HepG2 (cell line): Measurements from ENCODE around the gene PPAT. TPM values are rescaled to one million over a fixed set of nuclear protein-coding genes. Genes with fewer than 3 reads are reported as not detected.

Source experiments
- ATF3 ChIP-seq: sonication (generic); formaldehyde crosslinking; IDR thresholded peaks from 2 replicates; pipeline ENCODE4 v1.4.0; 2020; ENCODE audit warnings: missing genetic modification reagents
- CEBPB ChIP-seq: IDR thresholded peaks from 2 replicates; pipeline ENCODE4 v1.6.1; 2011; ENCODE audit warnings: low read depth, low read length, improper control_type of control experiment, borderline replicate concordance
- GMEB2 ChIP-seq: IDR thresholded peaks from 2 replicates; pipeline ENCODE4 v1.6.1; 2016; ENCODE audit warnings: missing biosample characterization, missing genetic modification reagents, low read depth
- RCOR2 ChIP-seq: IDR thresholded peaks from 2 replicates; pipeline ENCODE4 v1.6.1; 2016; ENCODE audit warnings: missing biosample characterization, missing genetic modification reagents
- SAFB2 ChIP-seq: sonication (generic); formaldehyde crosslinking; IDR thresholded peaks from 2 replicates; pipeline ENCODE4 v1.5.1; 2020; ENCODE audit warnings: missing genetic modification reagents, low read depth, mild to moderate bottlenecking, borderline replicate concordance
- SP4 ChIP-seq: sonication (generic); formaldehyde crosslinking; IDR thresholded peaks from 2 replicates; pipeline ENCODE4 v1.8.1; 2023; ENCODE audit warnings: mild to moderate bottlenecking, missing genetic modification reagents
- SRSF9 ChIP-seq: fragments of 200-400 bp; formaldehyde crosslinking; IDR thresholded peaks from 2 replicates; pipeline ENCODE4 v1.6.1; 2018; ENCODE audit warnings: borderline replicate concordance, mild to moderate bottlenecking, low read depth, low read length; ENCODE audit not compliant: insufficient read depth, poor library complexity, severe bottlenecking
- ZNF292 ChIP-seq: sonication (generic); formaldehyde crosslinking; IDR thresholded peaks from 2 replicates; pipeline ENCODE4 v1.8.1; 2022; ENCODE audit warnings: mild to moderate bottlenecking, low read depth, missing genetic modification reagents, borderline replicate concordance
- ZNF567 ChIP-seq: sonication (generic); formaldehyde crosslinking; IDR thresholded peaks from 2 replicates; pipeline ENCODE4 v1.8.1; 2023; ENCODE audit warnings: mild to moderate bottlenecking, missing genetic modification reagents, borderline replicate concordance
- ZNF691 ChIP-seq: sonication (generic); formaldehyde crosslinking; IDR thresholded peaks from 2 replicates; pipeline ENCODE4 v1.4.0; 2020; ENCODE audit warnings: missing genetic modification reagents, low read depth, mild to moderate bottlenecking, borderline replicate concordance
- ZNF775 ChIP-seq: sonication (generic); formaldehyde crosslinking; IDR thresholded peaks from 2 replicates; pipeline ENCODE4 v1.4.0; 2020; ENCODE audit warnings: missing genetic modification reagents, mild to moderate bottlenecking, moderate library complexity, borderline replicate concordance
- polyA plus RNA-seq, 8 experiments: library from polyadenylated mRNA; depleted of rRNA in 3 of 8; stranded (reverse) in 7 of 8; unstranded in 1 of 8; fragments of >200 nt; fragmentation: Illumina TruSeq in 4 of 8; extraction: Trizol in 4 of 8; gene quantifications; 2 replicates each; pipeline versions ENCODE4 v1.2.1 to v1.2.3, GENCODE V29; 2011 to 2016; ENCODE audit warnings: low read depth in 4 of 8, missing spikeins in 1 of 8, mixed read lengths in 1 of 8; ENCODE audit not compliant: insufficient read depth in 1 of 8
- total RNA-seq, 5 experiments: library from RNA; depleted of rRNA; stranded (reverse); fragments of >200 nt; fragmentation: Illumina TruSeq; extraction: Trizol; gene quantifications; 2 replicates each; pipeline ENCODE4 v1.2.3, GENCODE V29; 2016; ENCODE audit warnings: low read depth in 1 of 5
- TF ChIP-seq, protein P1 (sequence below): sonication (generic); formaldehyde crosslinking; IDR thresholded peaks from 2 replicates; pipeline ENCODE4 v1.4.0; 2020; ENCODE audit warnings: mild to moderate bottlenecking, missing genetic modification reagents
- TF ChIP-seq, protein P2 (sequence below): sonication (generic); formaldehyde crosslinking; IDR thresholded peaks from 2 replicates; pipeline ENCODE4 v1.4.0; 2020; ENCODE audit warnings: mild to moderate bottlenecking, missing genetic modification reagents
- TF ChIP-seq, protein P3 (sequence below): sonication (generic); formaldehyde crosslinking; IDR thresholded peaks from 2 replicates; pipeline ENCODE4 v1.4.0; 2020; ENCODE audit warnings: missing genetic modification reagents
- TF ChIP-seq, protein P4 (sequence below): sonication (generic); formaldehyde crosslinking; IDR thresholded peaks from 2 replicates; pipeline ENCODE4 v1.5.0; 2020; ENCODE audit warnings: missing genetic modification reagents

PPAT gene
- total and polyA plus RNA-seq, 2 of the 13 experiments (the other 11 are each of a cell fraction or from before 2014, with no cell fraction given), result 16.9 to 62.6 TPM

GRCh38 chr4:56387023-56388001, 48.1 kb downstream of the PPAT start, which contains the start of gene AASDH (continued):
- TF ChIP-seq, protein P1, sequence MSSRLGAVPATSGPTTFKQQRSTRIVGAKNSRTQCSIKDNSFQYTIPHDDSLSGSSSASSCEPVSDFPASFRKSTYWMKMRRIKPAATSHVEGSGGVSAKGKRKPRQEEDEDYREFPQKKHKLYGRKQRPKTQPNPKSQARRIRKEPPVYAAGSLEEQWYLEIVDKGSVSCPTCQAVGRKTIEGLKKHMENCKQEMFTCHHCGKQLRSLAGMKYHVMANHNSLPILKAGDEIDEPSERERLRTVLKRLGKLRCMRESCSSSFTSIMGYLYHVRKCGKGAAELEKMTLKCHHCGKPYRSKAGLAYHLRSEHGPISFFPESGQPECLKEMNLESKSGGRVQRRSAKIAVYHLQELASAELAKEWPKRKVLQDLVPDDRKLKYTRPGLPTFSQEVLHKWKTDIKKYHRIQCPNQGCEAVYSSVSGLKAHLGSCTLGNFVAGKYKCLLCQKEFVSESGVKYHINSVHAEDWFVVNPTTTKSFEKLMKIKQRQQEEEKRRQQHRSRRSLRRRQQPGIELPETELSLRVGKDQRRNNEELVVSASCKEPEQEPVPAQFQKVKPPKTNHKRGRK (CRISPR knock-in tag), result no peak
- TF ChIP-seq SP4 (CRISPR knock-in tag) (peak; percentile 67), ZNF567 (CRISPR knock-in tag) (0 out of 2 replicates have a peak, but pooled peaks have one; percentile 33), ATF3 (CRISPR knock-in tag) (no peak), ZNF292 (peak; percentile 89), CEBPB (peak; percentile 27; the same call in 1 of the 2 replicates), SRSF9 (no peak), SAFB2 (peak; percentile 82; the same call in 1 of the 2 replicates), RCOR2 (CRISPR knock-in tag) (peak; percentile 16; the same call in 1 of the 2 replicates), ZNF691 (CRISPR knock-in tag) (peak; percentile 87), GMEB2 (0 out of 2 replicates have a peak, but pooled peaks have one; percentile 34), ZNF775 (CRISPR knock-in tag) (0 out of 2 replicates have a peak, but pooled peaks have one; percentile 82)
- TF ChIP-seq, protein P2, sequence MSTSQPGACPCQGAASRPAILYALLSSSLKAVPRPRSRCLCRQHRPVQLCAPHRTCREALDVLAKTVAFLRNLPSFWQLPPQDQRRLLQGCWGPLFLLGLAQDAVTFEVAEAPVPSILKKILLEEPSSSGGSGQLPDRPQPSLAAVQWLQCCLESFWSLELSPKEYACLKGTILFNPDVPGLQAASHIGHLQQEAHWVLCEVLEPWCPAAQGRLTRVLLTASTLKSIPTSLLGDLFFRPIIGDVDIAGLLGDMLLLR, result peak; percentile 62
- TF ChIP-seq, protein P3, sequence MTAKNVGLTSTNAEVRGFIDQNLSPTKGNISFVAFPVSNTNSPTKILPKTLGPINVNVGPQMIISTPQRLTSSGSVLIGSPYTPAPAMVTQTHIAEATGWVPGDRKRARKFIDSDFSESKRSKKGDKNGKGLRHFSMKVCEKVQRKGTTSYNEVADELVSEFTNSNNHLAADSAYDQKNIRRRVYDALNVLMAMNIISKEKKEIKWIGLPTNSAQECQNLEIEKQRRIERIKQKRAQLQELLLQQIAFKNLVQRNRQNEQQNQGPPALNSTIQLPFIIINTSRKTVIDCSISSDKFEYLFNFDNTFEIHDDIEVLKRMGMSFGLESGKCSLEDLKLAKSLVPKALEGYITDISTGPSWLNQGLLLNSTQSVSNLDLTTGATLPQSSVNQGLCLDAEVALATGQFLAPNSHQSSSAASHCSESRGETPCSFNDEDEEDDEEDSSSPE, result peak; percentile 83
- TF ChIP-seq, protein P4, sequence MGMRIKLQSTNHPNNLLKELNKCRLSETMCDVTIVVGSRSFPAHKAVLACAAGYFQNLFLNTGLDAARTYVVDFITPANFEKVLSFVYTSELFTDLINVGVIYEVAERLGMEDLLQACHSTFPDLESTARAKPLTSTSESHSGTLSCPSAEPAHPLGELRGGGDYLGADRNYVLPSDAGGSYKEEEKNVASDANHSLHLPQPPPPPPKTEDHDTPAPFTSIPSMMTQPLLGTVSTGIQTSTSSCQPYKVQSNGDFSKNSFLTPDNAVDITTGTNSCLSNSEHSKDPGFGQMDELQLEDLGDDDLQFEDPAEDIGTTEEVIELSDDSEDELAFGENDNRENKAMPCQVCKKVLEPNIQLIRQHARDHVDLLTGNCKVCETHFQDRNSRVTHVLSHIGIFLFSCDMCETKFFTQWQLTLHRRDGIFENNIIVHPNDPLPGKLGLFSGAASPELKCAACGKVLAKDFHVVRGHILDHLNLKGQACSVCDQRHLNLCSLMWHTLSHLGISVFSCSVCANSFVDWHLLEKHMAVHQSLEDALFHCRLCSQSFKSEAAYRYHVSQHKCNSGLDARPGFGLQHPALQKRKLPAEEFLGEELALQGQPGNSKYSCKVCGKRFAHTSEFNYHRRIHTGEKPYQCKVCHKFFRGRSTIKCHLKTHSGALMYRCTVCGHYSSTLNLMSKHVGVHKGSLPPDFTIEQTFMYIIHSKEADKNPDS (CRISPR knock-in tag), result 0 out of 2 replicates have a peak, but pooled peaks have one; percentile 34
